H9 (cell line): ENCODE results near the gene NSMF. TPM values are rescaled to one million over a fixed set of nuclear protein-coding genes. Genes with fewer than 3 reads are reported as not detected.
A peak's percentile ranks its signal among the peaks of the same experiment; 100 is the strongest.

Experiments
- DNase-seq: peaks from one replicate; pipeline ENCODE4 v3.0.0-alpha.2; 2017
- H2AFZ ChIP-seq: one replicate; pipeline ENCODE4 v1.6.1; 2013; ENCODE audit warnings: mild to moderate bottlenecking, low read length, control low read depth, moderate library complexity
- H2AK5ac ChIP-seq: 2 replicates; pipeline ENCODE4 v1.6.1; 2013; ENCODE audit warnings: low read length, control low read depth, mixed read lengths; ENCODE audit not compliant: insufficient read length
- H2BK120ac ChIP-seq: one replicate; pipeline ENCODE4 v1.6.1; 2013; ENCODE audit warnings: low read depth, mild to moderate bottlenecking, low read length, control low read depth, inconsistent platforms; ENCODE audit not compliant: poor library complexity, severe bottlenecking
- H2BK12ac ChIP-seq: 2 replicates; pipeline ENCODE4 v1.6.1; 2013; ENCODE audit warnings: low read length, control low read depth, mixed read lengths, low read depth; ENCODE audit not compliant: insufficient read length
- H2BK15ac ChIP-seq: 2 replicates; pipeline ENCODE4 v1.6.1; 2013; ENCODE audit warnings: low read depth, low read length, control low read depth
- H2BK20ac ChIP-seq: one replicate; pipeline ENCODE4 v1.6.1; 2013; ENCODE audit warnings: low read depth, mild to moderate bottlenecking, low read length, control low read depth, inconsistent platforms; ENCODE audit not compliant: poor library complexity, severe bottlenecking
- H2BK5ac ChIP-seq: 2 replicates; pipeline ENCODE4 v1.6.1; 2013; ENCODE audit warnings: low read length, control low read depth, mixed read lengths; ENCODE audit not compliant: insufficient read length
- H3K14ac ChIP-seq: 2 replicates; pipeline ENCODE4 v1.6.1; 2013; ENCODE audit warnings: low read length, control low read depth; ENCODE audit not compliant: insufficient read depth
- H3K18ac ChIP-seq: 2 replicates; pipeline ENCODE4 v1.6.1; 2013; ENCODE audit warnings: low read depth, mild to moderate bottlenecking, mixed read lengths, low read length, control low read depth; ENCODE audit not compliant: insufficient read length
- H3K23ac ChIP-seq: 2 replicates; pipeline ENCODE4 v1.6.1; 2013; ENCODE audit warnings: low read length, control low read depth, mixed read lengths, low read depth; ENCODE audit not compliant: insufficient read length
- H3K23me2 ChIP-seq: 2 replicates; pipeline ENCODE4 v1.6.1; 2013; ENCODE audit warnings: low read depth, mild to moderate bottlenecking, mixed read lengths, low read length, control low read depth; ENCODE audit not compliant: insufficient read length, poor library complexity, severe bottlenecking
- H3K27ac ChIP-seq: 2 replicates; pipeline ENCODE4 v1.5.1; 2013; ENCODE audit warnings: low read length, control low read depth, mixed read lengths, low read depth; ENCODE audit not compliant: insufficient read length
- H3K27me3 ChIP-seq: 2 replicates; pipeline ENCODE4 v1.6.1; 2013; ENCODE audit warnings: low read length, control low read depth, inconsistent platforms; ENCODE audit not compliant: insufficient read depth
- H3K4ac ChIP-seq: 2 replicates; pipeline ENCODE4 v1.6.1; 2013; ENCODE audit warnings: low read depth, mild to moderate bottlenecking, control low read depth, inconsistent platforms, low read length, moderate library complexity
- H3K4me1 ChIP-seq: 2 replicates; pipeline ENCODE4 v1.6.1; 2013; ENCODE audit warnings: low read length, control low read depth, inconsistent platforms; ENCODE audit not compliant: insufficient read depth
- H3K4me2 ChIP-seq: 2 replicates; pipeline ENCODE4 v1.6.1; 2013; ENCODE audit warnings: low read length, control low read depth, mixed read lengths; ENCODE audit not compliant: insufficient read length, insufficient read depth
- H3K56ac ChIP-seq: 2 replicates; pipeline ENCODE4 v1.6.1; 2013; ENCODE audit warnings: low read depth, mild to moderate bottlenecking, mixed read lengths, low read length, control low read depth; ENCODE audit not compliant: insufficient read length
- H3K79me1 ChIP-seq: 2 replicates; pipeline ENCODE4 v1.6.1; 2013; ENCODE audit warnings: low read depth, mild to moderate bottlenecking, moderate library complexity, low read length, control low read depth, inconsistent platforms; ENCODE audit not compliant: insufficient read depth, poor library complexity, severe bottlenecking
- H3K79me2 ChIP-seq: 2 replicates; pipeline ENCODE4 v1.6.1; 2013; ENCODE audit warnings: low read length, control low read depth, inconsistent platforms; ENCODE audit not compliant: insufficient read depth
- H3K9ac ChIP-seq: 2 replicates; pipeline ENCODE4 v1.6.1; 2013; ENCODE audit warnings: low read length, control low read depth, mixed read lengths; ENCODE audit not compliant: insufficient read length; ENCODE audit errors: extremely low read depth
- H3K9me3 ChIP-seq: one replicate; pipeline ENCODE4 v1.6.1; 2013; ENCODE audit warnings: low read depth, low read length, inconsistent platforms; ENCODE audit not compliant: control insufficient read depth
- H3T11ph ChIP-seq: one replicate; pipeline ENCODE4 v1.6.1; 2013; ENCODE audit warnings: mild to moderate bottlenecking, low read length, control low read depth, inconsistent platforms
- H4K20me1 ChIP-seq: one replicate; pipeline ENCODE4 v1.6.1; 2013; ENCODE audit not compliant: control insufficient read depth, insufficient read length, insufficient read depth
- H4K5ac ChIP-seq: 2 replicates; pipeline ENCODE4 v1.6.1; 2013; ENCODE audit warnings: low read depth, mild to moderate bottlenecking, mixed read lengths, low read length, control low read depth; ENCODE audit not compliant: insufficient read length
- H4K8ac ChIP-seq: replicated peaks from 2 replicates; pipeline ENCODE4 v1.6.1; 2013; ENCODE audit warnings: low read length, control low read depth, mixed read lengths, low read depth; ENCODE audit not compliant: insufficient read length
- H4K91ac ChIP-seq: 2 replicates; pipeline ENCODE4 v1.6.1; 2013; ENCODE audit warnings: low read depth, mild to moderate bottlenecking, moderate library complexity, mixed read lengths, low read length, control low read depth; ENCODE audit not compliant: insufficient read length
- H3K27ac Mint-ChIP-seq, 3 experiments: 2 replicates in 2 of 3; 3 replicates in 1 of 3; pipeline ENCODE4 v1.8.0; 2020 to 2021; ENCODE audit warnings: mixed read lengths in 3 of 3, mild to moderate bottlenecking in 1 of 3, moderate library complexity in 1 of 3
- H3K27me3 Mint-ChIP-seq: 2 replicates; pipeline ENCODE4 v1.8.0; 2021; ENCODE audit warnings: low read depth, mild to moderate bottlenecking, moderate library complexity, mixed read lengths
- H3K36me3 Mint-ChIP-seq, 3 experiments: 2 replicates in 2 of 3; 3 replicates in 1 of 3; pipeline ENCODE4 v1.8.0; 2020 to 2021; ENCODE audit warnings: low read depth in 3 of 3, mixed read lengths in 3 of 3; ENCODE audit not compliant: insufficient read depth in 1 of 3
- H3K4me1 Mint-ChIP-seq, 2 experiments: 2 replicates each; pipeline ENCODE4 v1.8.0; 2020; ENCODE audit warnings: mixed read lengths in 2 of 2
- H3K4me3 Mint-ChIP-seq, 2 experiments: 2 replicates in 1 of 2; 3 replicates in 1 of 2; pipeline ENCODE4 v1.8.0; 2020 to 2021; ENCODE audit warnings: mild to moderate bottlenecking in 2 of 2, mixed read lengths in 2 of 2, moderate library complexity in 1 of 2
- H3K9me3 Mint-ChIP-seq, 2 experiments: 2 replicates in 1 of 2; 3 replicates in 1 of 2; pipeline ENCODE4 v1.8.0; 2020; ENCODE audit warnings: mild to moderate bottlenecking in 2 of 2, mixed read lengths in 2 of 2, moderate library complexity in 1 of 2
- CTCF ChIP-seq: fragments of 200-600 bp; sonication (generic); conservative IDR thresholded peaks from 3 replicates; pipeline ENCODE4 v1.8.0; 2021; ENCODE audit warnings: antibody characterized with exemption, mild to moderate bottlenecking
- WGBS: extraction: QIAGEN DNeasy Blood & Tissue Kit; methylation state at CpG from one replicate; pipeline ENCODE4 v1.1.7; 2013; ENCODE audit warnings: missing lambda C conversion rate, low lambda C conversion rate, mixed read lengths; ENCODE audit not compliant: insufficient read length; ENCODE audit errors: extremely low coverage; 5-methylcytosine and 5-hydroxymethylcytosine counted together
- total RNA-seq: library from RNA; stranded (reverse); gene quantifications from 2 replicates; pipeline ENCODE4 v1.2.1, GENCODE V29; 2021

The NSMF gene
- total RNA-seq, 1 experiment from 2014 or later: 46.3 TPM

GRCh38 chr9:137429974-137430722 is 29.0 kb downstream of the NSMF start:
- Histone ChIP-seq H4K91ac (no peak overlapping the region), H3K14ac (no peak overlapping the region), H4K5ac (no peak overlapping the region), H3K9me3 (no peaks in the 10 kb centered on the region), H2BK120ac (no peak overlapping the region), H3K79me2 (no peaks in the 10 kb centered on the region), H3K27ac (no peak overlapping the region), H3K56ac (no peak overlapping the region), H3K4me1 (no peaks in the 10 kb centered on the region), H2BK20ac (no peak overlapping the region), H3K79me1 (no peaks in the 10 kb centered on the region), H3K4me2 (no peak overlapping the region), H2BK12ac (no peak overlapping the region), H3K27me3 (no peaks in the 10 kb centered on the region), H2BK15ac (no peak overlapping the region), H3K18ac (no peak overlapping the region), H2AK5ac (no peak overlapping the region), H4K20me1 (no peaks in the 10 kb centered on the region), H3T11ph (no peak overlapping the region), H2AFZ (no peak overlapping the region), H3K23me2 (no peaks in the 10 kb centered on the region), H3K9ac (no peak overlapping the region), H3K23ac (no peak overlapping the region), H2BK5ac (no peak overlapping the region), H4K8ac (no peak overlapping the region), H3K4ac (no peak overlapping the region)
- Mint-ChIP-seq H3K36me3 (no peaks in the 10 kb centered on the region), H3K4me1 (no peaks in the 10 kb centered on the region; a peak in 1 of 4 replicates), H3K4me3 (no peak overlapping the region), H3K27me3 (no peaks in the 10 kb centered on the region; the same call in 1 of the 2 replicates), H3K27ac (no peak overlapping the region), H3K9me3 (no peaks in the 10 kb centered on the region)
- DNase-seq: peak; percentile 69
- WGBS: no CpG with 5 or more reads among the region's 34 CpGs
- TF ChIP-seq CTCF: no peak
